ENCODE data around the gene CPA5. TPM values are rescaled to one million over a fixed set of nuclear protein-coding genes. Genes with fewer than 3 reads are reported as not detected.
"Not testable (repeated sequence)": the region's sequence is repeated elsewhere in the genome, so short reads cannot be mapped to it uniquely, and the experiment has no call there.

Gene CPA5
- total RNA-seq, 4 donors from 2014 or later: not detected

DNA sequence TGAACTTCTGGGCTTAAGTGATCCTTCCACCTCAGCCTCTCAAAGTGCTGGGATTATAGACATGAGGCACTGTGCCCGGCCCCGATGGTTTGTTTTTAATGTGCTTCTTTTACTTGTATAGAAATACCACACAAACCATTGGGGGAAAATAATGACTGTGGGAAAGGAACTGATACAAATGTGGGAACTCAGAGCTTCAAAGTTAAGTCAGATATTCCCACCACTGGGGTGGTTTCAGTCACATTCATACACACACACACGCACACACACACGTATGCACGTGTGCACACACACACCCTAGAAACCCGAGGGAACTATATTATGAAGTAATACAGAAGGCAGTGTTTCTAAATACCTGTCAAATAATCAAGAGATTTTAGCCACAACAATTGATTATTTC, 34.6 kb upstream of the CPA5 start:
- TF ChIP-seq CTCF (IDR thresholded peaks at IDR 0.05): no peak
- ATAC-seq (ENCODE audit: low FRiP score) (no peak), DNase-seq (ENCODE audit: low spot score) (no peak)

DNA sequence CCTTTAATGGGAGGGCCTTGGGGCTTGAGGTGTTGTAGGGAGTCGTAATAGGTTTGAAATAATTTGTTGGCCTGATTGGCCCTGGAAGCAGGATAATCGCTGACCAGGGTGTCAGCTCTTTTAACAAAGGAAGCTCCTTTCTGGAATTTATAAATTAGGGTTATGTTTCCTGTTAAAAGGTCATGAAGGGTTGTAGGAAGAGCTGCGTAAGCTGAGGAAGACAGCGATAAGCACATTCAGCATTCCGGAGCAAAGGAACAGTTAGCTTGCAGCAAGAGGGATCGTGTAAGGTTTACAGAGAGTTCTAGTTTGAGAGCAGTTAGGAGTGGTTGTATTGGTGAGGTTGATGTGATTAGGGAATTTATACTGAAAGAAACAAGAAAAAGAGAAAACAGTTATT, 30.3 kb upstream of the CPA5 start:
- no peak for TF ChIP-seq CTCF (IDR thresholded peaks at IDR 0.05)
- DNase-seq (ENCODE audit: low spot score) (no peak), ATAC-seq (ENCODE audit: low FRiP score) (no peak)

DNA sequence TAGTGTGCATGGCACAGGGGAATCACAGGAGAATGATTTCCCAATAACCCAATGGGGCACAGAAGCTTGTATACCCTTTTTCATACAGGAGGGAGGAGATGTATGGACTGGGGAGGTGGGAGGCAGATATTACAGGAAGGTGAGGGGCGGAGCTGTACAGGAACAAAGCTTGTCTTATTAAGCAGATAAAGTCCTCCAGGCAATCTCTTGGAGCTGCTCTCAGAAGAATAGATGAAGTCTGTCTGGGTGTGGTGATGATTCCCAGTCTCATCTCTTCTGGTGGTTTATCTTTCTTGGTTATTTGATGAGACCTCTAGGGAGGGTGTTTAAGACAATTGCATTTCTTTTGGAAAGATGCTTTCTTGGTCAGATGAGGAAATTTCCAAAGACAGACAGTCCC, 25.1 kb upstream of the CPA5 start:
- DNase-seq (ENCODE audit: low spot score) (no peak), ATAC-seq (ENCODE audit: low FRiP score) (no peak)
- no peak for TF ChIP-seq CTCF (IDR thresholded peaks at IDR 0.05)

GRCh38 chr7:130321542-130322229, 22.9 kb upstream of the CPA5 start:
- DNase-seq (ENCODE audit: low spot score); ATAC-seq (ENCODE audit: low FRiP score): not testable (repeated sequence)

DNA sequence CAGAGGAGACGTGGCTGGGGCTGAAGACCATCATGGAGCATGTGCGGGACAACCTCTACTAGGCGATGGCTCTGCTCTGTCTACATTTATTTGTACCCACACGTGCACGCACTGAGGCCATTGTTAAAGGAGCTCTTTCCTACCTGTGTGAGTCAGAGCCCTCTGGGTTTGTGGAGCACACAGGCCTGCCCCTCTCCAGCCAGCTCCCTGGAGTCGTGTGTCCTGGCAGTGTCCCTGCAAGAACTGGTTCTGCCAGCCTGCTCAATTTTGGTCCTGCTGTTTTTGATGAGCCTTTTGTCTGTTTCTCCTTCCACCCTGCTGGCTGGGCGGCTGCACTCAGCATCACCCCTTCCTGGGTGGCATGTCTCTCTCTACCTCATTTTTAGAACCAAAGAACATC, 22.0 kb upstream of the CPA5 start:
- TF ChIP-seq CTCF (IDR thresholded peaks at IDR 0.05): no peak
- DNase-seq (ENCODE audit: low spot score) (no peak), ATAC-seq (ENCODE audit: low FRiP score) (no peak)

GRCh38 chr7:130324306-130324943, 20.2 kb upstream of the CPA5 start:
- no peak for ATAC-seq (ENCODE audit: low FRiP score)
- TF ChIP-seq CTCF (IDR thresholded peaks at IDR 0.05): no peak
- no peak for DNase-seq (ENCODE audit: low spot score)

GRCh38 chr7:130329681-130330080, 14.9 kb upstream of the CPA5 start:
- DNase-seq (ENCODE audit: low spot score): no peak
- ATAC-seq (ENCODE audit: low FRiP score): no peak

More at GRCh38 chr7:130329681-130330080, 14.9 kb upstream of the CPA5 start:
- TF ChIP-seq CTCF (IDR thresholded peaks at IDR 0.05): no peak
